HG03064 (cell line): ENCODE measurements around the gene SELE.
"Not testable (repeated sequence)": the region's sequence is repeated elsewhere in the genome, so short reads cannot be mapped to it uniquely, and the experiment has no call there.

Experiments used
- ATAC-seq: cut with Tn5 transposase; IDR thresholded peaks from one replicate; pipeline ENCODE4 v1.9.1; 2021; ENCODE audit warnings: low read depth; ENCODE audit not compliant: unreplicated experiment

The SELE gene

DNA sequence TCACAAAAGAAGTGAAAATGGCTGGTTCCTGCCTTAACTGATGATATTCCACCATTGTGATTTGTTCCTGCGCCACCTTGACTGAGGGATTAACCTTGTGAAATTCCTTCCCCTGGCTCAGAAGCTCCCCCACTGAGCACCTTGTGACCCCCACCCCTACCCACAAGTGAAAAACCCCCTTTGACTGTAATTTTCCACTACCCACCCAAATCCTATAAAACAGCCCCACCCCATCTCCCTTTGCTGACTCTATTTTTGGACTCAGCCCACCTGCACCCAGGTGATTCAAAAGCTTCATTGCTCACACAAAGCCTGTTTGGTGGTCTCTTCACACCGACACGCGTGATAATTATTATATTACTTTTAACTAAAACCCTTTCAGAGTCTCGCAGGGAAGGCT, 45.5 kb downstream of the SELE start:
- not testable (repeated sequence) for ATAC-seq

- ATAC-seq: no peak
These were observed 50.2 kb downstream of the SELE start for GRCh38 chr1:169683661-169684060.

- ATAC-seq: not testable (repeated sequence)
These were observed 50.7 kb downstream of the SELE start for GRCh38 chr1:169683168-169683567.

- ATAC-seq: no peak
These were observed 51.8 kb downstream of the SELE start for GRCh38 chr1:169682071-169682470.

DNA sequence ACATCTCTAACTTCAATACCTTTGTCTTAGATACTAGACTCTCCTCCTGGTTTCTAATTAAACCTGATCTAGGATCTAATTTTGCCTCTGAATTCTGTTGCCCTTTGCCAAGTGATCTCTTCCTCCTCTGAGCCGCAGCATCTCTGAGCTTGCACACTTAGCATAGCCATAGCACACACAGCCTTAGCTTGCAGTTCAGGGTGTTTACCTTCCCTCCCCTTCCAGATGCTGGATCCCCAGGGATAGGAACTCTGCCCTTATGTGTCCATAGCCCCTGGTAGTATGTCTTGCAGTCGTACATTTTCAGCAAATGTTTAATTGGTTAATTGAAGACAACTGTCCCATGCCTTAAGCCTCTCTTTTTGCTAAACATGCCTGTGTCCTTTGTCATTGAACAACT, 52.7 kb downstream of the SELE start:
- ATAC-seq: no peak

- no peak for ATAC-seq
These were observed 53.4 kb downstream of the SELE start for GRCh38 chr1:169680377-169681019.

DNA sequence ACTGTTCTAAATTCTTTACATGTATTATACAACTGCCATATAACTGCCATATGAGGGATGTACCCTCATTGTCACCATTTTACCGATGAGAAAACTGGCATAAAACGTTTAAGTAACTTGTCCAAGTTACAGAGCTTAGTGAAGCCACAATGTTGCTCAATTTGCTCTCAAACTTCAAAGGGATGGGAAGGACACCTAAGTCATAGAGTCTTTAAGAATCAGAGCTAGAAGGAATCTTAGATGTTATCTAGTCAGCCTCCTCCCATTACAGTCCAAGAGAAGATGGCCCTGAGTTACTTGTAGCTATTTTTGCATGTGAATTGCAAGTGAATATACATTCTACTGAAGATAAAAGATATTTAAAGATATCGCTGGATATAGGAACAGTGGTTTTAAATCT, 54.2 kb downstream of the SELE start:
- ATAC-seq: no peak

GRCh38 chr1:169676001-169676400, 57.9 kb downstream of the SELE start:
- no peak for ATAC-seq
